Neutrophil (primary cell): ENCODE results near the gene KLHL1.

Experiments used
- H3K27ac ChIP-seq: fragments of 200-600 bp; sonication (generic); 2 replicates; pipeline ENCODE4 v1.5.1; 2016; ENCODE audit warnings: mild to moderate bottlenecking, moderate library complexity
- H3K27me3 ChIP-seq: fragments of 200-600 bp; sonication (generic); 2 replicates; pipeline ENCODE4 v1.6.0; 2016; ENCODE audit warnings: mild to moderate bottlenecking
- H3K36me3 ChIP-seq: fragments of 200-600 bp; sonication (generic); 2 replicates; pipeline ENCODE4 v1.5.1; 2017
- H3K4me1 ChIP-seq, 2 experiments: fragments of 200-600 bp in 1 of 2; sonication (generic) in 1 of 2; 1 replicate in 1 of 2; 2 replicates in 1 of 2; pipeline versions ENCODE4 v1.5.1 to v1.6.1; 2013 to 2016; ENCODE audit warnings: low read depth in 1 of 2, low read length in 1 of 2, mild to moderate bottlenecking in 1 of 2, moderate library complexity in 1 of 2; ENCODE audit not compliant: control insufficient read depth in 1 of 2, insufficient read depth in 1 of 2
- H3K4me3 ChIP-seq, 2 experiments: fragments of 200-600 bp in 1 of 2; sonication (generic) in 1 of 2; 1 replicate in 1 of 2; 2 replicates in 1 of 2; pipeline ENCODE4 v1.5.1; 2013 to 2016; ENCODE audit warnings: low read depth in 1 of 2, low read length in 1 of 2, mild to moderate bottlenecking in 1 of 2, moderate library complexity in 1 of 2
- H3K9me3 ChIP-seq: fragments of 200-600 bp; sonication (generic); 2 replicates; pipeline ENCODE4 v1.5.1; 2016
- TF ChIP-seq, protein P1 (sequence below): fragments of 200-600 bp; sonication (generic); IDR thresholded peaks from 2 replicates; pipeline ENCODE4 v1.5.1; 2016; ENCODE audit warnings: antibody characterized with exemption

Gene KLHL1

GRCh38 chr13:69956839-69957238, 151.4 kb downstream of the KLHL1 start:
- Histone ChIP-seq H3K4me3 (no peak overlapping the region), H3K36me3 (no peaks in the 10 kb centered on the region), H3K9me3 (no peaks in the 10 kb centered on the region), H3K27me3 (no peaks in the 10 kb centered on the region), H3K27ac (no peak overlapping the region), H3K4me1 (no peaks in the 10 kb centered on the region)
- TF ChIP-seq, protein P1, sequence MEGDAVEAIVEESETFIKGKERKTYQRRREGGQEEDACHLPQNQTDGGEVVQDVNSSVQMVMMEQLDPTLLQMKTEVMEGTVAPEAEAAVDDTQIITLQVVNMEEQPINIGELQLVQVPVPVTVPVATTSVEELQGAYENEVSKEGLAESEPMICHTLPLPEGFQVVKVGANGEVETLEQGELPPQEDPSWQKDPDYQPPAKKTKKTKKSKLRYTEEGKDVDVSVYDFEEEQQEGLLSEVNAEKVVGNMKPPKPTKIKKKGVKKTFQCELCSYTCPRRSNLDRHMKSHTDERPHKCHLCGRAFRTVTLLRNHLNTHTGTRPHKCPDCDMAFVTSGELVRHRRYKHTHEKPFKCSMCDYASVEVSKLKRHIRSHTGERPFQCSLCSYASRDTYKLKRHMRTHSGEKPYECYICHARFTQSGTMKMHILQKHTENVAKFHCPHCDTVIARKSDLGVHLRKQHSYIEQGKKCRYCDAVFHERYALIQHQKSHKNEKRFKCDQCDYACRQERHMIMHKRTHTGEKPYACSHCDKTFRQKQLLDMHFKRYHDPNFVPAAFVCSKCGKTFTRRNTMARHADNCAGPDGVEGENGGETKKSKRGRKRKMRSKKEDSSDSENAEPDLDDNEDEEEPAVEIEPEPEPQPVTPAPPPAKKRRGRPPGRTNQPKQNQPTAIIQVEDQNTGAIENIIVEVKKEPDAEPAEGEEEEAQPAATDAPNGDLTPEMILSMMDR: no peak

DNA sequence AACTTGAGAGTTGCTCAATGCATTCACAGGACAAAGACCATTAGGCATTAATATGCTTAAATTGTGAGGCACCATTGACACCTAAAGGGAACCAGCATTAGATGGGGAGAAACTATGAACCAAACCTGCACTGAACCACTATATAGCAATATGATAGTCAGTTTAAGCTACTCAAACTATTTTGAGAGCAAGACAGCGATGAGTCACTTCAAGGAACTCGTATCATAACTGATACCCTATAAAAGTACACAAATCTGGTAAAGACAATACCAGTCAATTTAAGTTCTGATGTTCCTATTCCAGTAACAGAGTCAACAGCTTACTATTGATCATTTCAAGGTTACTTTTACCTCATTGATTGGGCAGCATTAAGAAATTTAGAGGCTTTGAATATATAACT, 151.9 kb downstream of the KLHL1 start:
- Histone ChIP-seq H3K27me3 (no peaks in the 10 kb centered on the region), H3K9me3 (no peaks in the 10 kb centered on the region), H3K36me3 (no peaks in the 10 kb centered on the region), H3K4me3 (no peak overlapping the region), H3K4me1 (no peaks in the 10 kb centered on the region), H3K27ac (no peak overlapping the region)
- TF ChIP-seq, protein P1: no peak

GRCh38 chr13:69955271-69955670, 153.0 kb downstream of the KLHL1 start:
- H3K36me3 ChIP-seq: no peaks in the 10 kb centered on the region
- no peak overlapping the region for H3K27ac ChIP-seq
- TF ChIP-seq, protein P1: no peak
- no peaks in the 10 kb centered on the region for H3K4me1 ChIP-seq
- H3K27me3 ChIP-seq: no peaks in the 10 kb centered on the region
- H3K4me3 ChIP-seq: no peak overlapping the region
- H3K9me3 ChIP-seq: no peaks in the 10 kb centered on the region

GRCh38 chr13:69951412-69951811, 156.8 kb downstream of the KLHL1 start:
- Histone ChIP-seq H3K27me3 (no peaks in the 10 kb centered on the region), H3K36me3 (no peaks in the 10 kb centered on the region), H3K4me1 (no peaks in the 10 kb centered on the region), H3K27ac (no peak overlapping the region), H3K9me3 (no peaks in the 10 kb centered on the region), H3K4me3 (no peak overlapping the region)
- TF ChIP-seq, protein P1: no peak

- H3K27ac ChIP-seq: no peak overlapping the region
- TF ChIP-seq, protein P1: no peak
- H3K4me3 ChIP-seq: no peak overlapping the region
- no peaks in the 10 kb centered on the region for H3K9me3 ChIP-seq
- H3K36me3 ChIP-seq: no peaks in the 10 kb centered on the region
- H3K4me1 ChIP-seq: no peaks in the 10 kb centered on the region
- H3K27me3 ChIP-seq: no peaks in the 10 kb centered on the region
These were observed 158.1 kb downstream of the KLHL1 start for GRCh38 chr13:69950160-69950559.

GRCh38 chr13:69948016-69948415, 160.2 kb downstream of the KLHL1 start:
- H3K9me3 ChIP-seq: no peaks in the 10 kb centered on the region
- no peaks in the 10 kb centered on the region for H3K36me3 ChIP-seq
- H3K27ac ChIP-seq: no peak overlapping the region
- no peak overlapping the region for H3K4me3 ChIP-seq
- no peaks in the 10 kb centered on the region for H3K4me1 ChIP-seq
- TF ChIP-seq, protein P1: no peak
- no peaks in the 10 kb centered on the region for H3K27me3 ChIP-seq
